Measurements from ENCODE around the gene OR3A2.
"Not testable (repeated sequence)": the region's sequence is repeated elsewhere in the genome, so short reads cannot be mapped to it uniquely, and the experiment has no call there.

OR3A2 gene

GRCh38 chr17:3293548-3293947 is 92.6 kb downstream of the OR3A2 start:
- not testable (repeated sequence) for DNase-seq (ENCODE audit: low read depth in 3 of 3)

- no peak for DNase-seq (ENCODE audit: low read depth in 3 of 3)
Observed at GRCh38 chr17:3282901-3283300, 103.2 kb downstream of the OR3A2 start.

- DNase-seq (ENCODE audit: low read depth in 3 of 3), result no peak
Observed at GRCh38 chr17:3276126-3276525, 110.0 kb downstream of the OR3A2 start.

GRCh38 chr17:3271072-3271848 is 114.8 kb downstream of the OR3A2 start:
- DNase-seq (ENCODE audit: low read depth in 3 of 3), result no peak

- no peak for DNase-seq (ENCODE audit: low read depth in 3 of 3)
Observed at GRCh38 chr17:3260600-3260999, 125.5 kb downstream of the OR3A2 start.

- no peak for DNase-seq (ENCODE audit: low read depth in 3 of 3)
Observed at GRCh38 chr17:3260163-3260562, 125.9 kb downstream of the OR3A2 start.

GRCh38 chr17:3256575-3256974 is 129.5 kb downstream of the OR3A2 start:
- DNase-seq (ENCODE audit: low read depth in 3 of 3), result no peak

- DNase-seq (ENCODE audit: low read depth in 3 of 3), result not testable (repeated sequence)
Observed at GRCh38 chr17:3249013-3249412, 137.1 kb downstream of the OR3A2 start.

GRCh38 chr17:3244841-3245240 is 141.3 kb downstream of the OR3A2 start:
- not testable (repeated sequence) for DNase-seq (ENCODE audit: low read depth in 3 of 3)

- DNase-seq (ENCODE audit: low read depth in 3 of 3), result not testable (repeated sequence)
Observed at GRCh38 chr17:3241044-3241443, 145.1 kb downstream of the OR3A2 start.

- not testable (repeated sequence) for DNase-seq (ENCODE audit: low read depth in 3 of 3)
Observed at GRCh38 chr17:3238685-3239084, 147.4 kb downstream of the OR3A2 start.

- DNase-seq (ENCODE audit: low read depth in 3 of 3), result not testable (repeated sequence)
Observed at GRCh38 chr17:3232300-3232699, 153.8 kb downstream of the OR3A2 start.

All from stimulated activated CD4-positive, alpha-beta T cell treated with anti-CD3 and anti-CD28 coated beads, TNF-alpha, amount 100 ng/mL, for 48 hours (primary cell).